CD1c-positive myeloid dendritic cell (primary cell): ENCODE data around the gene CARS1.
A peak's percentile ranks its signal among the peaks of the same experiment; 100 is the strongest.

Experiments
- DNase-seq: peaks from one replicate; pipeline ENCODE4 v3.0.0-alpha.2; 2016; ENCODE audit errors: extremely low spot score

CARS1 gene

DNA sequence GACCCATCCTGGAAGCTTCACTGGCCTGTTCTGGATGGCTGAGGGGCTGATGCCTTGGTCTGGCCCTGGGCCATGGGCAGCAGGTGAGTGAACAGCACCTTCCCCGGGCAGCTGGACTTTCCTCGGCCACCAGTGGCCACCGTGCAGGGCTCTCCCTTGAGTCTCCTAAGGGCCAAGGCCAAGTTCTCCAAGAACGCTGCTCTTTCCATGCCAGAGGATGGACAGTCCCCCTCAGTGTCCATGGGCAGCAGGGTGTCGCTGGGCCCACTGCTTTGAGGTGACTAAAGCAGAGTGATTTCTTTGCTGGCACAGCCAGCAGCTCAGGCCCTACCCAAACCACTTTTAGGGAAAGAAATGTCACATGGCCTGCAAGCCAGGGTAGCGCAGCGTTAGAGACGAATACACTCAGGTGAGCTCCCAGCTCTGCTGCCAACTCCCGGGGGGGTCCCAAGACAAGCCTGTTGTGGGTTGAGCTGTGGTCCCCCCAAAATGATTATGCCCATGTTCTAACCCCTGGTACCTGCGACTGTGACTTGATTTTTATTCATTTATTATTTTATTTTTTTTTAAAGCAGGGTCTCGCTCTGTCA is 3.3 kb upstream of the CARS1 start:
- no peak for DNase-seq

DNA sequence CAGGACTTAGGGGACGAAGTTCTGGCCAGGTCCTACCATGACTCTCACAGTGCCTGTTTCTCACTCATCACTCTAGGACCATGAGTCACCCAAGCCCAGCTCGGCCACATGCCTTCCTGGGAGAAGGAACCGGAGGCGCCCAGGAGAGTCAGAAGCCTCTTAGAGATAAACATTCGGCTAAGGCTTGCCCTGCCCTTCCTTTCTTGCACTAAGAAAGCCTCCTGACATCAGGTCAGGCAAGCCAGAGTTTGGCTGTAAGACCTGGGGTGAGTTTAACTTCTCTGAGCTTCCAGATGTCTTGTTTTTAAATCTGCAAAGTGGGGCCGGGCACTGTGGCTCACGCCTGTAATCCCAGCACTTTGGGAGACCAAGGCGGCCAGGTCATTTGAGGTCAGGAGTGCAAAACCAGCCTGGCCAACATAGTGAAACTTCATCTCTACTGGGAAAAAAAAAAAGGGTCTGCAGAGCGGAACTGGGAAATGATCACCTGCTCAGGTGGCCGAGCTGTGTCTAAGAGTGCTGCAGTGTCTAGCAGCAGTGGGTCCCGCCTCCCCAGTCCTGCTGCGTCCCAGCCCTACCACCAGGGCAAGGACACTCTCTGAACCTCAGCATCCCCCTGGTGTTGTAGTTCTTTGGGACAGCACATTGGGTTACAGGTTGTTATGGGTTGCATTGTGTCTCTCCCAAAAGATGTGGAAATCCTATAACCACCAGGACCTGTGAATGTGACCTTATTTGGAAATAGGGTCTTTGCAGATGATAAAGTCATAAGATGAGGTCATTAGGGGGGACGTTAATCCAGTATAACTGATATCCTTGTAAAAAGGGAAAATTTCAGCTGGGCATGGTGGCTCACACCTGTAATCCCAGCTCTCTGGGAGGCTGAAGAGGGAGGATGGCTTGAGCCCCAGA is 1.8 kb upstream of the CARS1 start:
- DNase-seq, result peak; percentile 9

DNA sequence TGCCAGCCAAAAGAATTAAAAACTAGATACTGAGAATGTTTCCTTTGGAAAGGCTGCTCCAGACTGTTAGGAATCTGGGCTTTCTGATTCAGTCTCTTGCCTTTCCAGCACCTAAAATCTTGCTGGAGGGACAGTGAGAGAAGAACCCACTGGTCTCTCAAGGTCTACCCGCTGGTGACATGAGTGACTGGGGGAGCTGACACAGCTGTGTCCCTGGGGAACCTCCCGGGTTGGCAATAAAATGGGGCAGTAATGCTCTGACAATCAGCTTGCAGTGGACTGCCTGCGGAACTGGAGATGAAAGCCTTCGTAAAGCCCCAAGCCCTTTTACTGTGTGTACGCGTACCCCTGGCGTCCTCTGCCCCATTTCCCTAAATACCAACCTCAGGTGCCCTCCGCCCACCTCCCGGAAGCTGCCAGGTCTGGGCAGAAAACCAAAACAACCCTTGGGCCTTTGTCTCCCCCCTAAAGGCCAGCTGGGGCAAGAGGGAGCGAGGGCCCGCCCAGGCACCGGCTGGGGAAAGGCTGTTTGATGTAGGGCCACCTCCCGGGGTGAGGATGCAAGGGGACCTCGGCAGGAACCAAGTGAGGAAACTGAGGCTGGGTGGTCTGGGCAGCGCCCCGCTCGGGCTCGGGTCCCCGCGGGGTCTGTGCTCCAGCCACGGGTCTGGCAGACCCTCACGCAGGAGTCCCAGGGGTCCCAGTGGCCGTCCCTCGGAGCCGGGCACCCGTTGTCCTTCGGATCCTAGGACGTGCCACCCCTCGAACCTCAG is 741 bp downstream of the CARS1 start:
- DNase-seq, result peak; percentile 17

DNA sequence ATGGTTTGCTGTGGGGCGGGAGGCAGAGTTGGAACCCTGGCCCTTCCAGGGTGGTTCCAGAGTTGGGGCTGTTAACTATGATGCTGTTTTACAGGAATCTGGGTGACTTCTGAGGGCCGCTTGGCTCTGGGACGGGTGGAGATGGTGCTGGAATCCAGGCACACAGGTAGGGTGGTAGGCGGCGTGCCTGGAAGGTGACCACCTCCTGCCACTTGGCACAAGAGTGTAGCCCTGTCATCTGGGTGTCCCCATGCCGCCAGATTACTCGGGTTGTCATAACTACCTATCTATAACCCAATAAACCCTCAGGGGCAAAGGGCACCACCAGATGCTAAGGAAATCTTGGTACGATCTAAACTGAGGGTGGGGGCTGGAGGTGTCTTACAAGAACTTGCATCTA is 1.3 kb downstream of the CARS1 start:
- no peak for DNase-seq

DNA sequence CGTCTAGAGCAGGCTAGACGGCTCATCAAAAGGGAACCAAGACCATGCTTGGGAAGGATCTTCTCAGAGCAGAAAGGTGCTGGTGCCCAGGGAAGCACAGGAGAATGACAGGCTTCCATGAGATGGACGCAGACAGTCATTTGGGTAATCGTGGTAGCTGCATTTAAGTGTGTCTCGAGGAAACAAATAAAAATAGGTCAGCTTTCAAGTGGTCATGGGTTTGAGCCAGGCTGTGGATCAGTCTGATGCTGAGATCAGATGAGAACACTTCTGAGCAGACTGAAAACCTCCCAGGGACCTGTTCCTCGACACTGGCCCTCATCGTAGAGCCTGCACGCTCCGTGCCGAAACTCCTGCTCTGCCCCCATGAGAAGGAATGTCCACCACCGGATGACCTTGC is 4.7 kb downstream of the CARS1 start:
- DNase-seq, result no peak

DNA sequence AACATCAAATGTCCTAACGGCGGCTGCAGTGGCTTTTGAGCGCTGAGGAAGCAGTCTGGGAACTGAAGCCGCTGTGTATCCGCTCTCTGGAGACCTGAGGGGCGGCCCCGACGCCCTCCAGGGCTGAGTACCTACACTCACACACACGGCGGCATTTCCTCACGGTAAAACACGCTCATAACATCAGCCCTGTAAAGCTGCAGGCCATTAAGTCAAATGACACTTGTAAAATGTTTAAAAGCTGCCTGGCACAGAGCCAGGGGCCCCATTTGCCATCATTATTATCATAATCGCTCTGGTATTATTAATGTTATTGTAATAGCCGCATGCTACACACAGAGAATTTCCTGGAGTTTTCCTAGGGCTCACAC is 5.1 kb downstream of the CARS1 start:
- DNase-seq, result no peak

DNA sequence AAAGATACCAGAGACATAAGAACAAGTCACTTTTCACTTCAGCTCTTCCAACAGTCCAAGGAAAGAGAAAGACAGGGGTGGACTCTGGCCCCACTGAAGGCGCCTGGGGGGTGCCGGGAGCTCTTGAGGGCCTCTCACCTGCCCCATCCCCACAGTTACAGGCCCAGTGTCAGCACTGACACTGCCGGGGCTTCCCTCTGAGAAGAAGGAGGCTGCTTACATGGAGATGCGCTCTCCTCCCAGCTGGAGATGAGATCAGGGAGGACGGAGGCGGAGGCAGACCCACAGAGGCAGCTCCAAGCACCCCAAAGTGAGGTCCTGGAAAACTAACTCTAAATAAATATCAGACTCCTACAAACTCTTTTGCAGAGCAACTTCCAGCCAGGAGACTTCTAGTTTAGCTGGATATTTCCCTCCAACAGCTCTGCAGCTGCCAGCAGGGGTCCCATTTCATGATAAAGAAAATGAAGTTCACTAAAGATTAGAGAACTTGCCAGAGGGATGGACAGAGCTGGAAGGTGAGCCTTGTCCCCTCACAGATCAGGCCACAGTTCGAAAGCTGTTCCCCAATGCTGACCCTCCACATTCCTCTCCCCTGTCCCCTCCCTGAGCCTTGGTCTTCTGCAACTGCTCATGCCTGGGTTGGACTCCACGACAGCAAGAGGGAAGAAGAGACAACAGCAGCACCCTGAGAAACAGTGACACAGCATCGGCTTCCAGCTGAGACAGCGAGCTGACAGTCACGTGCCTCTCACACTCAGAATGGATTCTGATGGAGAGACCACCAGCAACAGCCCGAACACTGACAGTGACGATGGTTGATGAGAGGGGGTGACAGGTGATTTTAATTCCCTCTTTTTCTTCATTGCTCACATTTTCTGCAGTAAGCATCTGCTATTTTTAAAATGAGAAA is 5.8 kb downstream of the CARS1 start:
- no peak for DNase-seq

DNA sequence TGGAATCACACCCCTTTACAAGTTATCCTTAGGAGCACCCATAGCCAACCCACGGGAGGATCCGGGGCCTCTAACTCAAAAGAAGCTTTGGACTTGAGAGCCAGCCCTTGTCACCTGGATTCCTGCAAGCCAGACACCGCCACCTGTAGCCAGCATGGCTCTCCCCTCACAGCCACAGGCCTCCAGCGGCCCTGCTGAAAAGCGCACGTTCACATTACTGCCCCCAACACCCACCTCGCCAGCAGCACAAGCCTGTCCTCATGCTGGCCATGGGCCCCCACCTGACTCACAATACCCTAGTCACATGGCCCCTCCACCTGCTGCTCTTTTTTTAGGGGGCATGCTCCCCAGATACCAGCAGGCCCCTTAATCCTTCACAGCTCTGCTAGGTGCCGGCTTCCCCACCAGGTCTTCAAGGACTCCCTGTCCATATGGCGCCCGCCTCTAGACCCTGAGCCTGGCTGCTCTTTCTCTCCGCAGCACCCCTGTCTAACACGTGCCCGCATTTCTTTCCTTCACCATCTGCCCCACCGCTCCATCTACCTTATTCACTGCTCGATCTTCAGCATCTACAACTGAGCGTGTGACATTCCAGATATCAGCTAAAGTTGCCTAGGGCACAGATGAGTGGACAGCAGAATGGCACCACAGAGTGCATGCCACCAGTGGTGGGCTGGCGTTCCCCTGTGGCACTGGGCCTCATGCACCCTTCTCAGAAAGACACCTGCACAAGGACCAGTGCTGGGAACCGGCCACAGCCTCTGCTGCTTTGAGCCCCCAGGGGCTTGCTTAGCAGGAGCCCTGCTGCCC is 6.6 kb downstream of the CARS1 start:
- no peak for DNase-seq

DNA sequence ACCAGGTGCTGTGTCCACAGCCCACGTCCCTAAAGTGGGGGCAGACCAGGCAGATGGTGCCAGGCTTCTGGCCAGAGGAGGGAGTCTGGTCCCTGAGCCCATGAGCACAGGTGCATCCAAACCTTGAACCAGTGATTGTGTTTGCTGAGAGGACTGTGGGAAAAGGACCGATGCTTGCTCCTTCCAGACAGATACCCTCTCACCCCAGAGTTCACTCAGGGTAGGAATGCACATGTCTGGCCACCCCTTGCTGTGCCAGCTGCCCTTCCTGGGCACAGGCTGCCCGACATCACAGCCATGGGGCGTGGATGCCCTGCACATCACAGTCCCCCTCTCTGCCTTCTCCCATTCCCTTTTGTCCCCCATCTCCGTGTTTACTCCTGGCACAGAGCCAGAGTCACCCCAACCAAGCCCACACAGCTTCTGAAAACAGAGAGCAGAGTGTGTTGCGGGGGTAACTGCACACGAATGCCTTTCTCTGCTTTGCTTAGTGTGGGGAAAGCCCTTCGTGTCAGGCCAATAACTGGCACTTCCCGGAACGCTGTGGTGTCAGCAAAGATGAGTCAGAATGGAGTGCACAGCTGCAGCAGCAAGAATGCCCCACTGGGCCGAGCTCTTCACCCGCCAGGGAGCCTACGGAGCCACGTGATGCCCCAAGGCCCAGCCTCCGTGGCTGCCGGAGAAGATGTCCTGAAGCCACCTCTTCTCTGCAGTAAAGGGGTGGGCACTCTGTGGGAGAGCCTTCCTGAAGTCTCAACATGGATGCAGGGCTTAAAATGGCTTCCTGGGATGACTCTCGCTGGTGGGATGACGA is 7.6 kb downstream of the CARS1 start:
- peak; percentile 86 for DNase-seq

DNA sequence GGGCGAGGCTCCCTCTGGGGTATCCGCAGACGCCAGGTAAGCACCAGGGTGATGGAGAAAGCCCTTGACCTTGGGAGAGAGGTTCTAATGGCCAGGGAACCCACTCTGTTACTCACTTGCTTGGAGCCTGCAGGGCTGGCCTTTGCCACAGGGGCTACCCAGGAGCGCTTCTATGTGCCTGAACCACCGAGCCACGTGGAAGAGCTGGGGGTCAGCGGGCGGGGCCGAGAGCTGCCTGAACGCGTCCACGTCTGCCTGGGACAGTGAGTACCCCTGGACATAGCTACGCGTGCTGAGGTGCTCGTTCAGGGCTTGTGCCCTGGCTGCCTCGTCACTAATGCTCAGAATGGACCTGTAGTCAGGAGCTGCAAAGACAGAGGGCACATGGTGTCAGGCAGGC is 9.6 kb downstream of the CARS1 start:
- DNase-seq, result no peak

DNA sequence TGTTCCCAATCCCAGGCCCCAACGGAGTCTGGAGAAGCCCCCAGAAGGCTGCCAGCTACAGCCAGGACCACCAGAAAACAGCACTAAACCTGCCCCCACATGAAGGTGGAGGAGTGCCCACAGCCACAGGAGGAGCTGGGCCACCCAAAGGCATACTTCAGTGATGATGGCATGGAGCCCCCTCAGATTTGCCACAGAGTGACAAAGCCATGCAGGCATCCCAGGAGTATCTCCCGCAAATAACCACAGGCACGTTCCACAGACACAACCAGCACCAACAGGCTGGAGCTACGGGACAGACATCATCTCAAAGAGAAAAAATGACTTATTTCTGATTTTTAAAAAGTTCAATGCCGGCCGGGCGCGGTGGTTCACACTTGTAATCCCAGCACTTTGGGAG is 10.6 kb downstream of the CARS1 start:
- no peak for DNase-seq

DNA sequence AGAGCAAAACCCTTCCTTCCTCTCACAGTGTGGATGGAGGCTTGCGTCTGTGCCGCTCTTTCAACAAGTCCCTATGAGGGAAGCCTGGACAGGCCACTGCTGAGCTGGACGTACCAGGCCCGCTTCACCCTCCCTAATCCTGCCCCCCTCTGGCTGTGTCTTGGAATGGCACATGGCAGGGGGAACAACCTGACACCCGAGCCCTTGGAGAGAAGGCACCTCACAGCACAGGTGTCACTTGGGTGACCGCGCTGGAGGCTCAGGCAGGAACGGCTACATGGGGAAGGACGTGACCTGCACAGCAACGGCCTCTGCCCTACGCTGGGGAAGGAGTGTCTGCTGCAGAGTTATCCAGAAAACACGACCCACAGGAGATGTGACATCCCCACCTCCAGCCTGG is 11.0 kb downstream of the CARS1 start:
- DNase-seq, result no peak

DNA sequence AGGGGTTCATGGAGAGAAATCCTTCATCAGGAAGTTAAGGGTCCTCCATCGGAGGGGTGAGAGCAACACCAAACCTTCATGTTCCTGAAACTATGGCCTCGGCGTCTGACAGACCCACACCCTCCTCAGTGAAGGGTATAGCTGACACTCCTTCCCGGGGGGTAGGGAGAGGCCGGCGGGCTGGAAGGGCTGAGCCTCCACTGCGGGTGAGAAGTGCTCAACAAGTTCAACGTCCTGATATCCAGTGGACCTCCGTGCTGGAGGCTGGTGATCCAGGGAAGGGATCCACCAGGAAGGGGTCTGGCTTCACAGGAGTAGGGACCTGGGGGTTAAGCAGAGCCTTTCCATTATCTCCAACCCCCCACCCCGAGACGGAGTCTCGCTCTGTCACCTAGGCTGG is 12.3 kb downstream of the CARS1 start:
- no peak for DNase-seq

DNA sequence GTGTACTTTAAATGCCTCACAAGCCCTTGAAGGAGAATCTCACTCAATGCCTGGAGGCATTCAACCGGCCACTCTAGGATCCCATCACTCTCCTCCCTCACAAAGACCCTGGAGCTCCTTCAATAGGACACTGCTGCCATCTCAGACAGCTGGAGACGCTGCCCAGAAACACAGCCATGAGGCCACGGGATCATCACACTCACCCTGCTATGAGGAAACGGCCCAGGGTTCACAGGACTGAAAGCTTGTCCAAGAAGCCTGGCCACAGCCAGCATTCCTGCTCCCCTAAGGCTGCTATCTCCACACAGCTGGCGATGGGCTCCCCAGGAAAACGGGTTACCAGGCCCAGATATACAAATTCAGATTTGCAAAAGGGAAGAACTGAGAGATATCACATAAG is 13.2 kb downstream of the CARS1 start:
- no peak for DNase-seq

DNA sequence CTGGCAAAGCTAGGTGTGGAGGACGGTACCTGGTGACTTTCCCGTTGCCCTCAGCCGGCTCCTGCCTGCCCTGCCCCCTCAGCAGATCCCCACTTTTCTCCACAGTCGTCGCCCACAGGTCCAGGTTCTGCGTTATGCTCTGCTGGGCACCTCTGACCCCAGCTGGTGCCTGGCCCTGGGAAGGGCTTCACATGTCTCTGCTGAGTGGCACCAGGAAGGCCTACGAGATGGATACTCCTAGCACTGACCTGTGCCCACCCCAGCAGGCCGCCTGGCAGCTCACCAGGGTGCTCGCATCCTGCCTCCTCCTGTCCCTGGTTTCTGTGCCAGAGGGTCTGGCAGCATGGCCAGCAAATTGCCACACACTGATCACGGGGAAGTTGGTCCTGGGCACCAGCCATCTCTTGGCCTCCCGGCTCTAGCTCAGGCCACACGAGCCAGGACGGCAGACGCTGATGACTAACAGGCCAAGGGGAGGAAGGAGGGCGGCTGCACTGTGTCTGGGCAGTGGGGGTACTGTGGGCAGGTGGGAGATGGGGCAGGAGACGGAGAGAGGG is 13.8 kb downstream of the CARS1 start:
- no peak for DNase-seq

DNA sequence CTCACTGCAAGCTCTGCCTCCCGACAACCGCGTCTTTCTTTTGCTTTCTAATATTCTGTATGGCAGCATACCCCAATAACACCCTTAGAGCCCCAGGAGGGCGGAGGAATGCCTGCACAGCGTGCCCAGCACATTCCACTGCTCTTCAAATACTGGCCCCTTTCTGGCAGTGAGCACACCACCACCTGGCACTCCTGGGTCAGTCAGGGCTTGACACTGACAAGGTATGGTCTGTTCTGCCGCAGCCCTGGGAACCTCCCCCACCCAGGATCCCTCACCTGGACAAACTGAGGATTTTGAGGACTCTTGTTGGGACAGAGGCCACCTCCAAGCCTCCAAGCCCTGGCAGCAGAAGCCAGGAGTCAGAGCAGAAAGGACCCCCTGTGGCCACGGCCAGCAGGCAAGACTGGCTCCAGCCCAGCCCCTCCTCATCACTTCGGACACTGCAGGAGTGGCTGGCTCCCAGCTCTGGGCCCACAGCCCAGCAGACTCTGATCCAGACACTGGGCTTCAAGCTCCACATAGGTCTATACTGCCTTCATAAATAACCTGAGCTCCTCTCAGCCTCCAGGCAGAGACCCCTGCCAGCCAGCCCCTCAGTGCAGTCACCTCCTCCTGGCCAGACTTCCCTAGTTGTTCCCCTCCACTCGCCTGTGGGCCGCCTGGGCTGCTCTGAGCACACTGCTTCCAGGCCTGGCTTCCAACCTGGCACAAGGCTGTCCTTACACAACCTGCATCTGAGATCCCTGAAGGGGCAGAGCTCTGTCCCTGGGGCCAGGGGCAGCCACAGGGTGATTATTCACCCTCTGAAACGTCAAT is 14.5 kb downstream of the CARS1 start:
- no peak for DNase-seq

DNA sequence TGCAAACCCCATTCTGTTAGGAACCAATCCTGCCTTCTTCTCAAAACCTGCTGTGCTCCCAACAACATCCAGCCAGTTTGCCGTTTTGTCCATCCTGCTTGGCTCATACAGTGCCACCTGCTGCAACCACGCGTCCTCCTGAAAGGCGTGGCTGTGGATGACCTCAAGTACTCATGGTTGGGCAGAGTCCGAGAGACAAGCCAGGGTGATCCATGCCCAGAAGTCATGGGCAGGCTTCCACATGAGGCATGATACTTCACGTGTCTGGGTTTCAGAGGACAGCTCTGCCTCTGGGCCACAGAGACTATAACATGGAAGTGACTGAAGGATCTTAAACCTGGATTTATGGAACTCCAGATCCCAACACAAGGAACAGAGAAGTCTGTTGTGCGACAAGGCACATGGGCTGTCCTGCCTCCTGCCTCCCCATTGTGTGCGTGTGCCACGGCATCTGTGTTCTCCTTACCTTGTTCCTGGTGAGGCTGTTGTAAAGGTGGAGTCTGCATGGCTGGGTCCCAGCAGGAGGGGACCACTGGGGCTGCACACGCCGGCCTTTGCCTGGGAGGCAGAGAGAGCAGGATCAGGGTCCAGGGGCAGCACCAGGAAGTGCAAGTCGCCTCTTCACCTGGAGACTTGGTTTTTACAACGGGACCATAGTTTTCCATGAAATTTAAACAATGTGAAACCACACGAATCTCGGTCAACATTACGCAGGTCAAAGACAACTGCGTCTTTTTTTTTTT is 15.4 kb downstream of the CARS1 start:
- no peak for DNase-seq

DNA sequence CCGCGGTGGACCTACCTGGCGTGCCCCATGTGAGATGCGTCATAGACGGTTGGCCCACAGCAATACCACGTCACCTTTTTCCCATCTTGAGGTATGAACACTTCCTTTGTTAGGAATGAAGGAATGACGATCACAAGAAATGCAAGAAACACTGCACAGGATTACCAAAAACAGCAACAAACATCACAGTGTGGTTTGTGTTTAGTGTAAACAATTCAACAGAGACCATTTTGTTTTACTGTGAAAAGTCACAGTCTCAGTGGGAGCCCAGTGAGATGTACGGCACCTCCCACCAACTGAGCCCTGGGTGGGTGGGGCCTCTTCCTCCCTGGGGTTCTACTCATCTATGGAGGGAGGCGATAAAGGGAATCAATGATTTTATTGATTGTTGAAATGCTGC is 16.3 kb downstream of the CARS1 start:
- no peak for DNase-seq
